Measurements from ENCODE around the gene CISTR. TPM values are rescaled to one million over a fixed set of nuclear protein-coding genes. Genes with fewer than 3 reads are reported as not detected.

Gene CISTR
- polyA plus RNA-seq, 12 donors = not detected

DNA sequence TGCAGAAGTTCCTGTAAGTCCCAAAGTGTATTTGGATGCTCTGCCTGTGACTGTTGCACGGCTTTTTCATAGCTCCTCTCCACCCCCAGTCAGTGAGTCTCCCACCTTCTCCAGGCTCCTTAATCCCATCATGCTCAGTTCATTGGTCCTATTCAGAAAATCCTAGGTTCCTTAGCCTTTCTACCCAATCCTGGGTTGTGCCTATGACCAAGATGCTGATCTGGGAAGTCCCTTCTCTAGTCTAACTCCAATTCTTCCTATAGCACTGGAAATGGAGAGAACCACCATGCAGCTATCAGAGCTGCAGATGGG lies 7.7 kb downstream of the CISTR start:
- DNase-seq = no peak

DNA sequence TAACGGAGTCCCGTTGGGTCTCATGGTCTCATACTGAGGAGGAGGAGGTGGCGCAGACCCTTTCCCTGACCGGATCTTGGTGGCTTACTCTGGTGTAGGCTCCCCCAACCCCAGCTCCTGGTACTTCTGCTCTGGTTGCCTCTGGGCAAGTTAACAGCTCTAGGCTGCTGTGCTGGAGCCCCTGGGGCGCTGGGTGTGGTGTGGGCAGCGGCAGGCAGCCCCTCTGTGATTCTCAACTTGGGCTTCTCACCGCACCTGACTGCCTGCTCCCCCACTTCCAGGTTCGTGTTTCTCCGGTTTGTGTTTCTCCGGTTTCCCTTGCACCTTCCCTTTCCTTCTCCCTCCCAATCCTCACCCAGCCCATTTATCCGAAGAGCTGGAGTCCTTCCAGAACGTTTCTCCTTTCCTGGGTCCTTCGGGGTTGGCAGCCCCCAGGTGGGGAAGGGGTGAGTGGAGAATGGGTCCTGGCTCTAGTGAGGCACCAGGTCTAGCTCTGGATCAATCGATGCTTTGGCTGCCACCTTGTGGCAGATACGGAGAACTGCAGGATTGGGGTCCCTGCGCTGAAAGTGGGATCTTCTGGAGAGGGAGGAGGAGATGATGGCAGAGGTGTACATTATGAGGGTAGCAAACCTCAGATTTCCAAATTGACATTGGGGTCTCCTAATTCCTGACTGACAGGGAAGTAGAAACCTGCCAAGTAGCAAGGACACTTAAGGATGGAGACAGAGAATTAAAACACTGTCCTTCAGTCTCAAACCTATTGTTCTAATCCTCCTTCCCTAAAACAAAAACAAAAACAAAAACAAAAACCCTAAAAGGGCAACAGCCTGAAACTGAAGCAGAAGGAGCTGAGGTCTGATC lies 8.3 kb downstream of the CISTR start:
- DNase-seq = peak; percentile 70

DNA sequence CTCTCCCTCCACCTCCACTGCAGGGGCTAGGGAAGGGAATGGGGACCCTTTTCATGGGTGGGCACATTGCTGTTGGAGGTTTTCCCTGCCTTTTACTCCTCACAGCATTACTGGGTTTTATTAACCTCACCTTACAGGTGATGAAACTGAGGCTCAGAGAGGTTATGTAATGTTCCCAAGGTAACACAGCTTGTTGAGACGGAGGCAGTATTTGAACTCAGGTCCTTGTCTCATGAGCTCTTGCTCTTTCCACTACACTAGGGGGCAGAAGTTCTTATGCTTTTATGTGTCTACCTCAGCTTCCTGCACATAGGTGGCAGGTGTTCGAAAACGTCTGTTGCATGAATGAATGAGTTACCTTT lies 11.7 kb downstream of the CISTR start:
- no peak for DNase-seq

DNA sequence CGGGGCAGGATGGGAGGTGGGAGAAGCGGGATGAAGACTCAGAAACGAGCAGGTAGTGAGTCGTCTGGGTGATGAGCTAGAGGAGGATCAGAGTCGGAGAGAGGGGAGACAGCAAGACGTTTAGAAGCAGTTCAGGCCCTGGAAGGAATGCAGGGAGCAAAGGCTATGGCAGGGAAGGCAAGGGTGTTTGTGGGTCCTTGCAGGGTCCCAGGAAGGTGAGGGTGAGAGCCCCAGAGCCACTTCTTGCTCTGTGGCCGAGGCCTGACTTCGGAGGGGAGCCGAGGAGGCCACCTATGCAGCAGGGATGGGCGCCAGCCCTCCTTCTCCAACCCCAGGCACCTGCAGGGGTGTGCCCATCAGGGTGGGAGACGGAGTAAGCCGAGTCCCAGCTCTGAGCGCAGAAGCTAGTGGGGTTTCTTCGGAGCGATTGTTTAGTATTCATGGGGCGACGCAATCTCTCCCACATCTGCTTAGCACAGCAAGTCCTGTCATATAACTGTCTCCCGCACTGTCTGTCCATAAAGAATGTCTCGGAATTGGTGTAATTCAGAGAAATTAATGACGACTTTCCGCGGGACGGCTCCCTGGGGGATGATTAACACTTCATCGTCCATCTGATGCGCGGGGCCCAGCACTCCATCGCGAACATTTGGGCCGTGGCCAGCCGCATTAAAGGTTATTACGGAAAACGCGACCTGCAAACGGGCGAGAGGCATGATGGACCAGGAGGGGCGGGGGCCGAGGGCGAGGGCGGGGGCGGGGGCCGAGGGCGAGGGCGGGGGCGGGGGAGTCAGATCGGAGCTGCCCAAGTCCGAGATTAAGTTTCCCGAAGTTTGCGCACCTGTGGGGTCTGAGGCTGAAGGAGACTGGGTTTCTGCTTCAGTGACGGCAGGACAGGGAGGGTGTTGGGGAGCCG lies 12.3 kb downstream of the CISTR start:
- DNase-seq = no peak

DNA sequence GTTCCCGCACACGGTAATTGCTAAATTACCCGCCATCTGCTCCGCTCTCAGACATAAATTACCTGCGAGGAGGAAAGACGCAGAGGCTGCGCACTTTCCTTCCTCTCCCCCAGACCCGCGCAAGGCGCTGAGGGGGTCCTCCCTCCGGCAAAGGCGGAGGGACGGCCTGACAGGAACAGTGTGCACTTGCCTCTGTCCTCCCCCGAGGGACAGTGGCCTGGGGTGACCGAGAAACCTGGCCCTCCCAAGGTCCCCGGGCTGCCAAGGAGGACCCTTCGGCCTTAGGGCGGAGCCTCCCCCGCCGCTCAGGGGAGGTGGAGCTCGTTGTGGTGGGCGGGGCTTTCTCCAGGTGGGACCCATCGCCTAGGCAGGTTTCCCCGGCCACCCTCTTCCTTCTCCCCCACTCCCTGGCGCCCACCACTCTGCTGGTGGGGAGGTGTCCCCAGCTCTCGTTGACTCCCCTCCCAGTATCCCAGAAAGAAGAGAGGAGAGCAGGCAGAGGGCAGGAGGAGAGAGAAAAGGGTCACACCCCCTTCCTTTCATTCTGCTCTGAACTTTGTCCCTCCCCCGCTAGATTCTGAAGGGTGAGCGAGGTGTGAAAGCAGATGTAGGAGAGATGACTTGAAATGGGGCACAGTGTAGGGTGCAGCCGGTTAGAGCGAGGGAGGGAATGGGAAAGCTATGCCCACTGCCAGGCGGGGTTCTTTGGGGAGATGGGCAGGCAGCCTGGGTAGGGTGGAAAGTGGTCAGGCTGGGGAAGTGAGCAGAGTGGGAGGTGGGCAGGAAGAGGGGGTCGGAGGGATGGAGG lies 13.2 kb downstream of the CISTR start:
- no peak for DNase-seq

DNA sequence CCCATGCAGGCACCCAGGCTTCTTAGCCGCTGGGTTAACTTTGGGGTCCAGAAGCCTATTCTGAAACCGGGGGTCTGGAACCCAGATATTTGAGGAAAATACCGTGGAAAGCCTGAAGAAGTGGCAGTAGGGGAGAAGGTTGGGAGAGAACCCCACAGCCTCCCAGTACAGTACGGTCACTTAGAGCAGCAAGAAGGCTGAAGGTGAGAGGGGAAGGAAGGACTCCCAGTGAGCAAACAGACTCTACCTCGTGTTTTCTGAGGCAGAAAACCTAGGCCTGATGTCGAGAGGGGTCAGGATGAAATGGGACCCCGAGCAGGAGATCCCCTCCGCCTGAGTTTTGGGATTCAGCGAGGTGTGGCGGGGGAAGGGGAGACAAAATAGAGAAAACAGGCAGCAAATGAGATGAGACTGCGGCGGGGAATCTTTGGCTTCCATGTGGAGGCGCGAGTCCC lies 13.8 kb downstream of the CISTR start:
- no peak for DNase-seq

DNA sequence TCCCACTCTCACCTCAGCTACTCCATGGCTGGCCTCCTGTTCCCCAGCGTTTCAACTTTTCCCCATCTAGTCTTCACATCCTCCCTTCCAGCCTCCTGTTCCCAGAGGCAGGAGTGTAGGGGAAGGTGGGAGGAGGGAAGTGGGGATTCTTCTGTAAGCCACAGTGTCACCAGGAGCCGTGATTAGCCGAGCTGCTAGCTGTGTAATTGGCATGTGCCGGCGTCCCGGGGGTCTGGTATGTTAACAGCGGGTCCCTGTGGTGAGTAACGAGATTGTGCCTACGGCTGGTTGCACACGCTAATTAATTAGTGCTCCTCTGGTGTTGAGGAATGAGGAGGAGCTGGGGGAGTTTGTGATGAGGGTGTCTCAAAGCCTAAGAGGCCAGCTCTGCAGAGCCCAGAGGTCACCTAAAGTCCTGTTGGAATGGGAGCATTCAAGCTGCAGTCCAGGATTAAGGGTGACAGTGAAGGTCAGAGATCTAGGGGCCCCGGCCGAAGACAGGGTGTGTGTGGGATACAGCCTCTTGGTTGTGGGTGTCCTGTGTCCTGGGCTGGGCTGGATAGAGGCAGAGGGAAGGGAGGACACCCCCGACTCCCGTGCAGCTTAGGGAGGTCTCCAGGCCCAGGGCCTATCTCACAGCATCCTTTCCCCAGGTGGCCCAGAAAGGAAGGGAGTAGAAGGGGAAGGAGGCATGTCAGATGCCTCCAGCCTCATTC lies 14.5 kb downstream of the CISTR start:
- DNase-seq = no peak

DNA sequence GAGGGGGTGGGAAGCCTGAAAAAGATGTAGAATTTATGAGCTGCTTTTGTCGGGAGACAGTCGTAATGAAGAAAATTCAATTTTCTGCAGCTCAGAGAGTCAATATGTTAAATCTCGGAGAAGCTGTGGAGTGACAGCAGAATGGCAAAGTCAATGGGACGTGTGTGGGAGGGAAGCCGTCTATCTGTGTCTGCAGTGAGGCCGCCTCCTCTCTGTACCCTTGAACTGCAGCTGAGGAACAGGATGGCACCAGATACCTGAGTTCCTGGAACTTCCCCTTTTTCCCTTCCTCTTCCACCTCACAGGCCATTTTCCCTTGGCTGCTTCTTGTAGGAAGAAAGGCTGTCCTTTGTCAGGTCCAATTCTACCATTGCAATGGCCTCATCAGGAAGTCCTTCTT lies 15.2 kb downstream of the CISTR start:
- no peak for DNase-seq

DNA sequence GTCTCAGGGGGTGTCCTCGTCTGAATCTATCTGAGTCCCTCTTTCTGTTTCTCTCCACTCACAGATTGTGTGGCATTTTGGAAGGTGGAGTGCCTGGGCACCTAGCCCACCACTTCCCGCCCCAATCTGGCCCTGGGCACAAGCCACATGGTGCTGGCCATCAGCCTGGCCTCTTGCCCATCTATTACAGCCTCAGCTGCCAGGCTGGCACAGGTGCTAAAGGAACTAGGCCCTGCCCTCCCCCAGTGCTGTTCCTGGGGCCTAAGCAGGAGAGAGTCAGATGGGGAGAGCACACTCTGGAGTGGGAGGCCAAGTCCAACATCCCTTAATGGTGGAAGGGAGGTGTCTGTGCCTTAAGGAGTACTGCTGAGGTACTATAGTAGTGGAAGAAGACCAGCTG lies 16.2 kb downstream of the CISTR start:
- no peak for DNase-seq

DNA sequence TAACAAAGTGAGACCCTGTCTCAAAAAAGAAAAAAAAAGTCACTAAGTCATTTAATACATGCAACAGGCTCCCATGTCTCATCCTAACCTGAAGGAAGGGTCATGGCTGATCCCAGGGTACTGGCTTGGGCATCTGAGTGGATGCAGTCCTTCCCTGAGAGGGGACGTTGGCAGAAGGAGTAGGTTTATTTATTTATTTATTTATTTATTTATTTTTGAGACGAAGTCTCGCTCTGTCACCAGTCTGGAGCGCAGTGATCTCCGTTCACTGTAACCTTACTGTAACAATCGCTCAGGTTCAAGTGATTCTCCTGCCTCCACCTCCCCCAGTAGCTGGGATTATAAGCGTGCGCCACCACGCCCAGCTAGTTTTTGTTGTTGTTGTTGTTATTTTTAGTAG lies 17.4 kb downstream of the CISTR start:
- no peak for DNase-seq

DNA sequence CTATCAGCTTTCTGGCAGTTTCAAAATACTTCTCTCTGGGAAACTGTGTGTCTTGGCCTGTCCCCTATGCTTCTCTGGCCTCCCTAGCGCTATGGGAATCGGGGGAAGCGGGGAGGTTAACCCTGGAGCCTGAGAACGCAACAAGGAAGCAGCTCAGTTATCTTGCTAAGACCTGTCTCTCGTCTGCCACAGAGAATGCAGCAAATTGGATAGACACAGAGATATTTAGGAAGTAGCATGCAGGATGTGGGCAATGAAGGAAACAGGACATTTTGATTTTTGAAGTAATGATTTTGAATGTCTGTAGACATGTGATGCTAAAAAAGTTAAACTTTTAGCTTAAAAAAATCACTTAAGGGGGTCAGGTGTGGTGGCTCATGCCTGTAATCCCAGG lies 18.0 kb downstream of the CISTR start:
- DNase-seq = no peak

DNA sequence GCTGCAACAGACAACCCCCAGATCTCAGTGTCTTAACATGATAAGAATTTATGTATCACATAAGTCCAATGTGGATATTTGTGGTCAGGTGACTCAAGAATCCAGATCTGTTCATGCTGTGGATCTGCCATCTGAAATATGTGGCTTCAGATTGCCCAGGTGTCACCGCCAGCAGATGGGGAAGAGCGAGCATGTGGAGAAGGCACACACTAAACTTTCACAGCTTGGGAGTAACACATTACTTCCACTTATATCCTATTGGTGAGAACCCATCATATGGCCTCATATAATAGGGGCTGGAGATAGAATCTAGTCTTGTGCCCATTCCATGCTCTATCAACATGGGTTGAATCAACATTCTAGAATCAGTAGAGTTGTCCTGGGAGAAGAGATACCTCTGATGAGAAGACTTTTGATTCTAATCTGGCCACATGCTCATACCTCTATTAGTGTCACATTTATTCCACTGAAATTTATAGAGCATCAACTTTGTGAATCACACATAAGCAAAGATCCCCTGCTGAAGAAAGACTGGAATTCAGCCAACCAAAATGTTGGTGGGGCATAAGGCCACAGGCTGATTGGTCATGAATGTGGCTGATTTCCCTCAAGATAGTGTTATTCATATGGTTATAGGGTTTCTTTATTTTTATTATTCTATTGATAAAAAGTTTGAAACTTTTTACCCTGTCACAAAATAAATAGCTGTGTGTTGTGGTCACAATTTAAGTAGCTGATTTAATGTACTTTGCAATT lies 18.6 kb downstream of the CISTR start:
- no peak for DNase-seq

DNA sequence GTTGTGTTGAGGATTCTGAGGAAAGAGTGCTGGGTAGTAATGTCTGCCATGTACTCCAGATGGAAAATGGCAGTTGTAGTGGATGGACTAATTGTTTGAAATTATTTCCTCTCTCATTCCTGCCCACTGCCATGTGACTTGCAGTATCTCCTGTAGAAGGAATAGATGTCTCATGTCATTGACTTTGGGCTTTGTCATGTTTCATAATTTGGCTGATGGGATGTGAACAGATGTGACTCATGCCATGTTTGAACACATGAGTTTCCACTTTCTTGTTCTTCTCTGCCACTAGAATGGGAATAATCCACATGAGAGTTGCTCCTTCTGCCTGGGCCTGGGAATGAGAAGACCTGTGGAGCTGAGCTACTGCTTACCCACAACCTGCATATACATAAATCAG lies 22.1 kb downstream of the CISTR start:
- no peak for DNase-seq

DNA sequence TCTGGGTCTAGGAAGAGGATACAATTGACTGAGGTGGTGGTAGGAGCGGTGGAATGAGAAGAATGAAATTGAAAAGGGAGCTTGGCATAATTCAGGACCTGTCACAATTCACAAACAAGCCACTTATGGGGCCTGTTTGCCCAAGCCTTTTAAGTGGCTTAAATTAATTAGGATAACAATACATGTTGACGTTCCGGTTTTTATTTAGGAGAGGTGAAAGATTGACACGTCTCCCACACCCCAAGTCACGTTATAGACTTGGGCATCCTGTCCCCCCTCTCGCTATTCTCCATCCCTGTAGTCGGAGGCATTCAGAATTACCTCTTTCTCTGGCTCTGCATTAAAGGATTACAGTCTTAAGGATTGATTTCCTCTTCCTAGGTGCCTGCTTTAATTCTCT lies 23.6 kb downstream of the CISTR start:
- no peak for DNase-seq

DNA sequence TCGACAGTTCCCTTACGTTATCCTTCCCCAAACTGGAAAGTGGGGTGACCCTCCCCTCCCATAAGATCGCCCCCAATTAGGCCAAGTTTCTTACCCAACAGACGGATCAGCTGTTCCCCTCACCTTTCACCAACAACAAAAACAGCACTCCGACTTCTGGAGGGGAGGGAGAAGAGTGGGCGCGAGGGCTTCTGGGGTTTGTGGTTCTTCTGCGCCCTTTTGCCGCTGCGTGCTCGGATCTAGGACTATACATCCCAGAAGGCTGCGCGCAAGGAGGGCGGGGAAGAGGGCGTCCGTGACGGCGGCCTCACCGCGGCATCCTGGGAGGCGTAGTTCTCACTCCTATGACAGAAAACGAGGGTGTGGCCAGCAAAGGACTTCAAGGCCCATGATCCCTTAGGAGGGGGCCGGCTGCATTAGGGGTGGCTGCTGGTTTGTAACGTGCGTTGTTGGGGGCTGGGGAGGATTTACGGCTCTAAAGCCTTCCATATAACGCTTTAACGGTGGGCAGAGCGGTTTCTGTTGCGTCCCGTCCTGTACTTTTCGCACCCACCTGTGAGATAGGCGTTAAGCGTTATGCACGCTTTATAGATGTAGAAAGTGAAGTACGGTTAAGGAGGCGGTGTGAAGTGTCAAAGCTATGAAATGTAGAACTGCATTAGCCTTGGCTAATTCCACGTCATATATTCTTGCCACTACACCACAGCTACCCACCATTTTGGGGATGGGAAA lies 24.3 kb downstream of the CISTR start, which contains the start of gene CALCOCO1:
Gene CALCOCO1 (minus strand): TSS at position 143 of the 732 bp plus-strand sequence. CDS start 2,210 bp downstream, outside the sequence.
- peak; percentile 98 for DNase-seq

DNA sequence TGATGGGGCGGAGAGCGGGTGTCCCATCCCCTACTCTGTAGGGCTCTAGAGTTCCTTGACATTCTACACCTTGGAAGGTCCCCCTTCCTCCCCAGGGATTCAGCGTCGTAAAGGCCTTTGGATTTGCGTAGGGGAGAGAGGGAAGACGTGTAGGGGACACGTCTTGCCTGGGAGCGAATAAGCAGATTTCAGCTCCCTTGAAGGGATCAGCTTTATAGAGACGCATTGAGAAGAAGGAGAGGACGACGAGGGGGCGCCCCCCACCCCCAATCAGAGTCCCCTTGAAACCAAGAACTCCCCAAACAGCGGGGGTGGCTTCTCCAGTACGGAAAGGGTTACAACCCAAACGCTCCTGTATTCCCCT lies 24.9 kb downstream of the CISTR start:
- DNase-seq = no peak

DNA sequence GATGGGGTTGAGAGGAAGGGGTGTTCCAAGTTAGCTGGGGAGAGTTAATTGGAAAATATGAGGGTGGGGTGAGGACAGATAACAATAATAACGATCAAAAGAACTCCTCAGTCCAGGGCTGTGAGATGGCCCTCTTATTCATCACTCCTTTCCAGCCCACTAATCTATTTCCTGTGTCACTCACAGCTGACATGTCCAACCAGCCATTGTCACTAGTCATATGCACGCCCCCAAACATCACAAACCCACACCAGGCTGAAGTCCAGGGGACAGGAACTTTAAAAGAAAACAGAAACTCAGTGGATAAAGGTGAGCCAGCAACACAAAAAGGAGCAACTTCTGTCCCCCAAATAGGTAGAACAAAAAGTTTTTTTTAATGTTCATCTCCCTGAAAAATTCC lies 25.4 kb downstream of the CISTR start:
- DNase-seq = no peak

DNA sequence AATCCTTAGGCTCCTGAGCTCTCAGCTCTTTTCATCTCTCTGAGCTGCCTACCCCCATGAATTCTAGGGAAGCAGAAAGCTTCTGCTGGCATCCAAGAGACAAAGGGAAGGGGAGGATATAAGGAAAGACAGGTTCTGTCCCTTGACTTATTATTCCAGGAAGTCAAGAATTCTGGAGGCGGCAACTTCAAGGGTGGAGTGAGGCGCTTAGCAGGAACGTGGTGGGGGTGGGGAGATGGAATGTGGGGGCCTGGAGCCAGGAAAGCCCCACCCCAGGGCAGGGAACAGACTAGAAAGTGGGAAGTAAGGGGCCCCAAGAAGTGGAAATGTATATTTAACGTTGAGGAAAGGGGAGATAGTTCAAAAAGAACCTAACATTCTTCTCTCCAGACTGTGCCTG lies 26.0 kb downstream of the CISTR start:
- no peak for DNase-seq

DNA sequence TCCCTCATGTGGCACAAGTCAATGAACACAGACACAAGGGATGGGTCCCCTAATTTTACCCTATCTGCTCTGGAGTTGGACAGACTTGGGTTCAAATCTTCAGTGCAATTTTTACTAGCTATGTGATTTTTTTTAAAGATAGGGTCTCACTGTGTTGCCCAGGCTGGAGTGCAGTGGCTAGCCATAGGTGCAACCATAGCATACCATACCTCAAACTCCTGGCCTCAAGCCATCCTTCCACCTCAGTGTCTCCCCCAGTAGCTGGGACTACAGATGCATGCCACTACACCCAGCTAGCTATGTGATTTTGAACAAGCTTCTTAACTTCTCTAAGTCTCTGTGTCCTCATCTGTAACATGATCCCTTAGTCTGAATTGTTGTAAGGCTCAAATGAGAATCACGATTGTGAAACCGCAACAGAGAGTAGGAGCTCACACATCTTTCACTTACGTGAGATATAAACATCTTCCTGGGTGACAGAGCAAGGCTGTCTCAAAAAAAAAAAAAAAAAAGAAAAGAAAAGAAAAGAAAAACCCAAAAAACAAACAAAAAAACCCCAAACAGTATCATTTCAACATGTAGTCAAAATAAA lies 29.2 kb downstream of the CISTR start:
- DNase-seq = no peak

DNA sequence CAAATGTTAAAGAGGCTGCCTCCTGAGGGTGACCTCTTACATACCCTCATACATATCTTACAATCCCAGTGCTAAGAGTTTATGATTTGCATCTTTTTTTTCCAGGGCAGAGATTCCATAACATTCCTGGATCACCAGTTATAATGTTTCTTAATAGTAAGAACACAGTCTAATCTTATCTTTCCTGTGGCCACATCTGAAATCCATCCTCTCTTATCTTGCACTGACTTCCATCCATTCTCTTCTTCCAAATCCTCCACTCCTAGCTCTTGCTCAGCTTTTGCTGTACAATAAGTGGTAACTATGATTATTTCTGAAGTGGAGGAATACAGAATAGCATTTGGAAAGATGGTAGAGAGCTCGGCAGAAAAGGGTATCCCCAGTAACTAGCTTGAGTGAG lies 30.8 kb downstream of the CISTR start:
- no peak for DNase-seq
